NCI-H1105 treated with DMSO at 0.1 percent for 48 hours (cell line): ENCODE results near the gene ELOVL3.

Experiments used
- DNase-seq: peaks from one replicate; lab custom pipeline; 2025; lab: John Stamatoyannopoulos, UW

Gene ELOVL3

DNA sequence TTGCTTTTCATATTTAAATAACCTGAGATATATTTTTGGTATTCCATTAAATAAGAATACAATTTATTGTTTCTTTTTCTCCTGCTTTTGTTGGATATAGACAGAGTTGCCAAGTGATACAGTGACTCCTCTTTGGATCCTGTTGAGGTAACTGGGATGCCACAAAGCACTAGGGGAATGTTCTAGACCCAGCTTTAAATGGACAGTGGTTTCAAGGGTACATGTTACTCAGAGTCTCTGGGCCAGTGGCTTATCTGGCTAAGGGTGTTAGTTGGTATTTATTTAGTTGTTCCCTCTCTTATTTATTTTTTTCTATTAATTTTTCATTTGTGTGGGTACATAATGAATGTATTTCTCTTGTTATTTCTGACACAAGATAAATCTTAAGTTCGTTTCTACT, 28.3 kb downstream of the ELOVL3 start:
- DNase-seq = no peak

DNA sequence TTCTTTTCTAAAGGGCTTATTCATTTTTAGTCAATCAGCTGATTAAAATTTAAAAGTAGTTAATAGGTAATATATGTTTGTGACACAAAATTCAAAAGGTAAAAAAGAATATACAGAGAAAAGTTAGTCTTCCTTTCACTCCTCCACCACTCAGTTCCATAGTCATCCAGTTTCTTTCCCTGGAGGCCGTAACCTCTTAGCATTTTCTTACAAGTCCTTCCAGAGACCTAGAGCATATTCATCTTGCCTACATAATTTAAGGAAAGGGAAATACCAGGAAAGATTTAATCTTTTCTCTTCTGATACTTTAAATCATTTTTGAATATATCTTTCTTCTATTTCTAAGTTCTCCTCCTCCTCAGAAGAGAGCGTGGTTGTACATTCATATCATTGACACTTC, 29.3 kb downstream of the ELOVL3 start:
- DNase-seq = no peak

DNA sequence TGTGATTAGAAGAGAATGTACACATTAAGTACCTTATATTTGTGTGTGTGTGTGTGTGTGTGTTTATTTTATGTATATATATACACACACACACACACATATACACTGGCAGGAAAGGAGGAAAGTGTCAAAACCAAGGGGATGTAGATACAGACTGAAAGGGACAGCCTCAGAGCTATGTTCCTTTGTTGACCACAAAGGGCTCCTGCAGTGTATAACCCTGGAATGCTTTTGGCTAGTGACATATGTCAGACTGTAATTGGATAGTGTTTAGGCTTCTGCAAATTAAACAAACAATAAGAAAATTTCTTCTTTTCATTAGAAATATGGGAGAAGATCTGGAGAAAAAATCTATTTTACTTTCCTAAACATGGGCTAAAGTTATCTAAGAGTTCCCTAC, 35.1 kb downstream of the ELOVL3 start:
- no peak for DNase-seq

DNA sequence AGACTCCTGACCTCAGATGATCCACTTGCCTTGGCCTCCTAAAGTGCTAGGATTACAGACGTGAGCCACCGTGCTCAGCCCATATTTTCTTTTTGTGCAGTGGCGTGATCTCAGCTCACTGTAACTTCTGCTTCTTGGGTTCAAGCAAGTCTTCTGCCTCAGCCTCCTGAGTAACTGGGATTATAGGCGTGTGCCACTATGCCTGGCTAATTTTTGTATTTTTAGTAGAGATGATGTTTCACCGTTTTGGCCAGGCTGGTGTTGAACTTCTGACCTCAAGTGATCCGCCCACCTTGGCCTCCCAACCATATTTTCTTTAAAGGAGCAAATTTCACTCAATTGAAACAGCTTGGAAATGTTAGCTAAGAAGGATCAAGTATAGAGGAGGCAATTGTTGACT, 35.7 kb downstream of the ELOVL3 start:
- no peak for DNase-seq

DNA sequence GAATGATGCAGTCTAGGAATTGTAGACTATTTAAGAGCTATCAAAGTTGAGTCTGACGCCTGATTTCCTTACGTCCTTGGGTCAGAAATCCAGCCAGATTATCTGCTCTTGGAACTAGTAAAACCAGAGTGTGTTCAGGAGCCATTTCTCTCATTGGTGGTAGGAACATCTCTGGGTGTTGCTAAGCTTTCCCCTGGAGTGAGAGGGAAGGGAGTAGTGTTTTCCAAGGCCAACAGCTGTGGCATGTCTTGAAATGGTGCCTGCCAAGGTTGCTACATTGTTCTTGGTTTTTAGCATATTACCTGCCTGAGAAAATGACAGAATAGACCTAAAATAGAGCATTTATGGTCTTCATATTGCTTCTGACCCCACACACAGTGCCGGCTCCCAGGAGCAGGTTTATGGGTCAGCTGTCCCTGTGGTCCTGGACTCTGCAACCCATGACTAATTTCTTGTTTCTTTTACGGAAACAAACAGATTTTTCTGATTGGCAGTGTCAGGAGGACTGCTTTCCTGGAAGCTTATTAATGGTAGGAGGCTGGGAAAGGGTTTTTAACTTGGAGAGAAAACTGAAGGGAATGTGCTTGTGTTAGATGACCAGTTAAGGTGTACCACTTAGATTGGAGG, 36.8 kb downstream of the ELOVL3 start:
- DNase-seq = no peak

DNA sequence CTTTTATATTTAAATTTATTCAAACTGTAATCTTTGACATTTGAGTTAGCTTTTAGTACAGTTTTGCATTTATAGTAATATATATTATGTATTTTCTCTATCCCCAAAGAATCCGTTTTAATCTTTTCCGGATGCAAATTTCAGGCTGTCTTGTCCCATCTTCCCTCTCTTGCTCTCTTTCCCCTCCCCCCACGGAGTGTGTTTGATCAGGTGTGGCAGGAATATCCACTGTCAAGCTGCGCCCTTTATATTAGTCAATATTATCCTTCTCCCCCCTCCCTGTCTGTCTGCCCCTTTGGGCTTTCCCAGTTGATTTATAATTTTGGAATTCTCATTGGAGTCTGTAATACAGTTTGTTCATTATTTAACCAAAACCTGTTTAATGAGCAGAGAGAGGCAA, 38.3 kb downstream of the ELOVL3 start:
- no peak for DNase-seq

DNA sequence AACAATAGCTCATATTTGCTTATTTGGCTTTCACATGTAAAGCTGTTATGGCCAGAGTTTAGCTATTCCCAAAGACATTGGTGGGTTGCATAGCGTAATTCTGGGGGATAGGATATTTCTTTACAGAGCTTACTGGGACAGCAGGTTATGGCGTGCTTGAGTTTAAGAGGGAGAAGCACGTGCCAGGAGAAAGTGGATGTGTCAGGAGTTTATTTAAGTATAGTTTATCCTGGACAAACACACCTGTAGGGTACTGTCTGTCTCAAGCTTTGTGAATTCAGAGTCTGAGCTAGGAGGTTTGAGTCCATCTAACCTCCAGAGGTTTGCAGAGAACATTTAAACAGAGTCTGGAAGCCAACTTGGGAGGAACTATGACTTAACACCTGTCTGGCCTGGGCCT, 40.6 kb downstream of the ELOVL3 start:
- DNase-seq = no peak

DNA sequence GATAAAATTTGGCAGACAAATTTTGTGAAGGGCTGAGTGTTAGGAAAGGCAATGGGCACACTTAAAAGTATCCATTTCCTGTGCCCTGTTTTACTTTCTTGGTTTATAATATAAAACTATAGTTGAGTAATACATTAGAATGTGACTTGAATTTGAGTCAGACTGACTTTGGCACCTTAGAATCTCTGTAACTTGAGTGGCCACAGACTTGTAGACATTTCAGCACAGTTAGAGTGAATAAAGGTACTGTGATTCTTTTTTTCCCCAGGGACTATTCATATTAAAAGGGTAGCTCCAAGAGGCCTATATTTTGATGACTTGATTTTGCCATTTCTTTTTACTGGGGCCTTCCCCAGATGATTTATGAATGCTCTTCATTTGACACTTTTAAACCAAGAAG, 41.6 kb downstream of the ELOVL3 start:
- DNase-seq = no peak

DNA sequence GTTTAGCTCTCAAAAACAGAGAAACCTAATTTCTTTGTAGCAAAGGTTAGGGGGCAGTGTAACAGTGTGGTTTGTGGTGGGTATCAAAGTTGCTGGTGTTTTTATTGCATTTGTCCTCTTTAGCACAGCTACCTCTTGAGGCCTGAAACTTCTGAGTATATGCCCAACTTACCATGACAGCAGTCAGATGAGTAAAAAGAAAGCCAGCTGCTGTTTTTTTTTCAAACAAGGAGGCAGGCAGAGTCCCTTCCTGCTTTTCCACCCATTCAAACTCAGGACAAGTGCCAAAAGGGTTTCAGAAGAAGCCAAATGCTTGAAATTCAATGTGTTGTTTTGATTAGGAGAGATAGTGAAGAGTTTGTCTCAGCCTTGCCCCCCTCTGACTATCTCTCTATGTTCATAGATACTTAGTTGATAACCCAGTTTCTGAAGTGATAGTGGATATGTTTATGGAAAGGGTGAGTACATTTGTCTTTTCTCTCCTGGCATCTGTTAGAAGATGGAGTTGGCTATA, 42.3 kb downstream of the ELOVL3 start:
- DNase-seq = no peak

DNA sequence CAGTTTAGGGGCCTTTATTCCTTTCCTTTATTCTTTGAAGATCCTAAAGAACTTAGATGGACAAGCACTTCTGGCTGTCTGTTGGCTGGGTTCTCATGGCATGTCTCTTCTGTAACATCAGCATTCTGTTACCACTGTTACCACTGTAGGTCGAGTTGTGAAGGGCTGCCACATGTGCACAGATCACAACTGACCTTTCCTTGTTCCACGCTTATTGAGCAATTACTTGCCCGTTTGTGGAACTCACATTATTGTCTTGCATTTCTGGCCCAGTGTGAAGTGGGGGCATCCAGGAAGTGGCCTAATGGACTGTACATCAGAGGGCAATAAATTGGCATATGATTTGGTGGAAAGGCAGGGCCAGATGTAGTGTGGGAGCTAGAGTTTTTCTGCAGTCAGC, 42.9 kb downstream of the ELOVL3 start:
- no peak for DNase-seq

DNA sequence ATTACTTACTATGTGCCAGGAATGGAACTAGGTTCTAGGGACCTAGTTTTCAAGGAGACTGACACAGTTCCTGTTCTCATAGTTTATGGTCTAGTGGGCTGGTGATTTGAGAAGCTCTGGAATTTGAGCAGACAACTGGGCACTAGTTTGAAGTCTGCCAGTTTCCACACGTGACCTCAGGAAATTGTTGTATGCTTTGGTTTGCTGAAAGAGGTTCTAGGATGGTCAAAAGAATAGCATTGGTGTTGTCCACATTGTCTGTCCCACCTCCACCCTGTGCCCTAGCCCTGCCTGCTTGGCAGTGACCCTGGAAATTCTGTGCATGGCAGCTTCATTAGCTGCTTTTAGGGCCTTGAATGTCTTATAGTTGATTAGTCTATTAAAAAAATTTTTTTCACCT, 48.0 kb downstream of the ELOVL3 start:
- no peak for DNase-seq

DNA sequence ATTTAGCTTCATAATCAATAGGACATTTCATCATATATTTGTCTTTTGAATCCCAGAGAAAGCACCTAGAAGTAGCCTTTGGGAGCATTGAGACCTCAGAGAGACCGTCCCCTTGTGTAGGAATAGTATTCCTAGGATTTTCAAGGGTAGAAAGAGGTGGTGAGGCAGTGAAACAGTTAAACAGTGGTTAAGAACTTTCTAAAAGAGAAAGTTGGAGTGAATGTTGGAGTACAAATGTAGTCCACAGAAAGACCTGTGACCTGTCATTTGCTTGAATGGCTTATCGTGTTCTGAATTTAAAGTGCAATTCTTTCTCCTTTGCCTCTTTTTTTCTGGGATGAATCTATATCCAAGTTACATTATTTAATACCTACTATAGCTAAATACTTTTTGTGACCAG, 49.2 kb downstream of the ELOVL3 start:
- no peak for DNase-seq

DNA sequence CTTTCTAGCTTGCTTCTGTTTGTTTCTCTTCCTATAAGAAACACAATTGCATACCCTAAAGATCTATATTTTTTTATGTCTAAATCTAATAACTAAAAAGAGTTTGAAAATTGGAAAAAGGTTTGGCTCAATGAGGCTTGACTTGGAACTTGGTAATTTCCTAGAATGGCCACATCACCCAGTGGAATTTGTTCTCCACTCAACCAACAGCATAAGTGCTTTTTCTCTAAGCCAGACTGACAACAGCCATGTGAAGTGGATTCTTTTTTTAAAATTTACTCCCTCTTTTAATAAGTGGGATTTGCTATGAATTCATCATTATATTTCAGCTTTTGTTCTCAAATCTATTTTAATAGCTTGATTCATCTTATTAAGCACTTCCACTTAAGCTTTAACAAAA, 53.0 kb downstream of the ELOVL3 start:
- DNase-seq = no peak
